ENCODE results near the gene SNX5.

The SNX5 gene

DNA sequence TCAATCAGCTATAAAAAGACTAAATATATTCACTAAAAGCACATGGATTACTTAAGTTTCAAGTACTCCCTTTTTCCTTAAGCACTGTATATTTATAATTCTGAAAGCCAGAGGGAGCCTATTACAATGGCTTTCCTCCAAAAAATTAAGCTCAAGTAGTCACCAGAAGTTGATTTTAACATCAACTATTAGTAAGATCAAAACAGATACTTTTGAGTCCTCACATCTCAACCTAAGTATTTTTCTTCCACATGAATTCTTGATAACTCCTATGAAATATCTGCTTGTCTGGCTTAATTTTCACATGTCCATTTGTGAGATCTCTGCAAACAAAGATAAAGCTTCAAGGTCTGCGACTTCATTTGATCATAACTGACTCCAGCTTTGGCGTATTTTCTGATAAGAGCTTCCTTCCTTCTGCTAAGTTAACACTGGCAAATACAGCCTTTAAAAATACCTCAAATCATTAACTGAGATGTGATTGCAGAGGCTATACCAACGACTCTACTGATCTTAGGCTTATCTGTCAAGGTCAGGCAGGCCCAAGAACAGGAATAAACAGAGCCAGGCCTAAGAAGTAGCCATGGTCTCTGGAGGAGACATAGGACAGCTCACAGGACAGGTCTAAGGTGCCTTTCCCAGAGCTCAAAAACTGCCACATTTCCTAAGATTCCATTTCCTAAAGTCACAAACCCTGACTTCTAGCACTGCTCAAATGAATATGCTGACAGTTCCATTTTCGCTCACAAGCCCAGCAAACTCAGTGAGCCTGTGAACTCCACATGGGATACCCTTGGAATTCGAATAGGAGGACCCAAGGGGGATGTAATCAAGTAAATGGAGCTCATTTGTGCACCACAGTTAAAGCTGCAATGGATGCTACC lies 10.0 kb downstream of the SNX5 start:
- no peak for FAIRE-seq

DNA sequence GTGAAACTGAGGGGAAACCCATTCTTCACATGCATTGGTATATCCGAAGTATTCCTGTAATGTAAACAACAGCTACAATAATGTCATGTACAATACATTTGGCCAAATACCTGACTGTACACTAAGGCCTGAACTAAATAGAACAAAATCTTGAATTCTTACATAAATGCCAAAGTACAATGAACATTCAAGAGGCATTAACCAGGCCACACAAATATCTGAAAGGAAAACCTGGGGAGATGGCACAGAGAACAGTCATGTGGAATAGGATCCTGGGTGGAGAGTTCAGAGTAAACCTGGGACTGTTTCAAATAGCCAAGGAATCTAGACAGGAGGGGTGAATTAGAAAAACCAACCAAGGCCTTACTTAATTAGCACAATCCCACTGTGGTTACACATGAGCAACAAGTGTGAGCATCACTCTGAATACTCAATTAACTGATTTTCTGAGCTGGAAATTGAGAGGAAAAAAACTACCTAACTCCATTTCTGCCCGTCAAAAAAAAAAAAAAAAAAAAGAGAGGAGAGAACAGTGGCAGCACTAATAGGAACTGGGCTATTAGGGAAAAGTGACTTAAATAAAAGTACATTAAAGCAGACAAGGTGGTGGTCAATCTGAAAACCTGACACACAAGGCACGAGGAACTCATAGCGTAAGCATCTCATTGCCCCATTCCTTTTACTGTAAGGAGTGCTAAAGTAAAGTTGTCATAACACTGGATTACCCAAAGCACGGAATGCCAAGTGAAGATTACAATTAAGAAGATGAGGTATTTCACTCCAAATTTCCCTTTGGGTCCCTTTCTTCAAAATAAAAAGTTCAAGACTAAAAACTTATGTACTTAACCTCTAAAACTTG lies 10.9 kb downstream of the SNX5 start:
- FAIRE-seq, result no peak

DNA sequence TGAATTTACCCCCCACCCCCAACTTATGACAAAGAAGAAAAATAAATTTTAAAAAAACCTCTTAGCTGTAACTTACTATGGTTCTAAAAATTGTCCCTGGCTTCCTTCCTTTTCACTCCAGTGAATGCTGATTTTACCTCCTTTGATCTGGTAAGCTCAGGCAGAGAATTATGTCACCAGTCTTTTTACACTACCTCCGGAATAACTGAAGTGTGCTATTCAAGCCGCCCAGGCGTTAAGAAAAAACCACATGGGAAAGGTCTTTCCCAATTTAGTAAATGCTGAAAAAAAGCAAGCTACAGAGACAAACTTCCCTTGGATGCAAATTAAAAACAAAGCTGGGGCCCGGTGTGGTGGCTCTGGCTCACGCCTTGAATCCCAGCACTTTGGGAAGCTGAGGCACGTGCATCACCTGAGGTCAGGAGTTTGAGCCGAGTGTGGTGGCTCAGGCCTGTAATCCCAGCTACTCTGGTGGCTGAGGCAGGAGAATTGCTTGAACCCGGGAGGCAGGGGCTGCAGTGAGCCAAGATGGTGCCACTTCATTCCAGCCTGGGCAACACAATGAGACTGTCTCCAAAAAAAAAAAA lies 12.4 kb downstream of the SNX5 start:
- no peak for FAIRE-seq

DNA sequence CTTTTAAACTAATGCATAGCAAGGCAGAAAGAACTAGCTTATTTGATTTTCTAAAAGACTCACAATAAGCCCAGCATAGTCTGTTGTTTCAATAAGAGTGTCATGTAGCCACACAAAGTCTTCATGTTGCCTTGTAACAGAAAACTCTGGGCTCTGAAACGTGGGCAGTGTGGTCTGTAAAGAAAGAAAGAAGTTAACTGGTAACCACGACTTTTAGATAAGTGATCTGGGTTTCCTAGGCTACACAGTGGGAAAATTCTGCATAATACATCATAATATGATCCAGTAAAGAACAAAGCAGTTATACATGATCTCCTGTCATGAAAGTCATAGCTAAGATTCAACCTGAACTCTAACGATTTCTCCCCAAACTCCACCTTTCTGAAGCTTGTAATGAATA lies 13.3 kb downstream of the SNX5 start:
- no peak for FAIRE-seq

DNA sequence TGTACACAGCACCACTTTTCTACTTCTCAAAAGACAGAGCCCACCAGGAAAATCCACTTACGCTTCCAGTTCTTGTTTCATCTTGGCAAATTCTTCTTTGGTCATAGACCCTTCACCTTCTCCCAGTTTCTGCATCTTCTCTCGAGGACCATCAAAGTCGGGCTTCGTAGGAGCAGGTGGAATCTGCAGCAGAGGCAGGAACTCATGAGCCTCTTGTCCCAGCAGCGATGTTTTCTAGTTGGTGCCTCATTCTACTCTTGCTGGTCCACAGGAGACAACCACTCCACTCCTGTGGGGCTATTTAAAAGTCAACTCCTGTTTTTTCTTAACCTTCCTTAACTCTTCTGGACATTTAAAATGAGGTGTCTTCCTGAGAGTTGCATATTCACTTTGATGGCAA lies 14.7 kb downstream of the SNX5 start:
- no peak for FAIRE-seq

DNA sequence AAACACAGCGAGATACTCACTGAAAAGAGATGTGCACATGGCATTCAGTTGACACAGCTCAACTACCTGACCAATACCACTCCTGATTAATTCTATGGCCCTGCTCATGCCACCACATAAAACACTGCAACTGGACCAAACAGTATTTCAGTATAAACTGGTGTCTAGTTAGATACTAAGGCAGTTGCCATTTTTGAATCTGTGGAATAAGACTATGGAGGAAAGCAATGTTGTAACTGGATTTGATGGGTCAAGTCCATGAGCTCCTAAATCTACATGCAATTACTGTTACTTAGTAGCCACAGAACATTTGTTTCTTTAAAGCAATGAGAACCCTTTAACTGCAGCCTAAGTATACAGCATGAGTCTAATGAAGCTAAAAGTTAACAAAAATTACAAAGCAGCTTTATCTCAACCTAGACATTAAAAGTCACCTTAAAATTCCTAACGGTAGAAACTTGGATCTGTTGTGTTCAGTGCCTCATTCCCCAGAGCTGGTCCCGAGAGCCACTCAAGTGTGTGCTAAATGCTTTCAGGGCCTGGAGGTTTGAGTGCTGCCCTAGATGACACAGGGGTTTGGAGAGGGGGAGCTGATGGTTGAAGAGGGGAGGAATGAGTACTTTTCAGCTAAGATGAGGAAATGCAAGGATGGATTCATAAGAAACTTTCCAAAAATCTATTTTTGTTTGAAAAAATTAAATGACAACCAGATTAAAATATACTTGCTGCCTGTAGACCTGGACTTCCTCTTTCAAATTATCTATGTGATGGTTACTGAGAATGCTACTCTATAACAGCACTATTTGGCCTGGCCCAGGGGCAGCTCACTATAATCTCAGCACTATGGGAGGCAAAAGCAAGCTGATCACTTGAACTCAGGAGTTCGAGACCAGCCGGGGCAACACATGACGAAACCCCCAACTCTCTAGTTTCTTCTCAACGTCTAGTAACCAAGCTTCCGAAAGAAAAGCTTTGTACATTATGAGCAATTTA lies 15.6 kb downstream of the SNX5 start:
- no peak for FAIRE-seq

DNA sequence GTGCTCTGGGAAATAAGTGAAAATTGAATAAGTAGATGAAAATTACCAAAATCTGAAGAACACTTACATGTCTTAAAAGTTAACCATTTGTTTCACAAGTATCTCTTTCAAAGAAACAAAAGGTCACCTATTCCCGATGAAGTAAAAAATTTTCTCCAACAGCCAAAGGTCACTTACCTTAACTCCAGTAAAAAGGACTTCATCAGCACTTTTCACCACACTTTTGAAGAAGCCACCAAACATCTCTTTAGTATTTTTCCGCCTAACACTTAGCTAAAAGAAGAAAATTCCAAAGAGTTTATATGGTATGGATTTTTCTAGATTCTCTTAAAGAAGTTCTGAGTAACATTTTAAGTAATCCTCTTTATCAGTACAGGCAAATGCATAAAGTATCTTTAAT lies 17.3 kb downstream of the SNX5 start:
- FAIRE-seq, result no peak

DNA sequence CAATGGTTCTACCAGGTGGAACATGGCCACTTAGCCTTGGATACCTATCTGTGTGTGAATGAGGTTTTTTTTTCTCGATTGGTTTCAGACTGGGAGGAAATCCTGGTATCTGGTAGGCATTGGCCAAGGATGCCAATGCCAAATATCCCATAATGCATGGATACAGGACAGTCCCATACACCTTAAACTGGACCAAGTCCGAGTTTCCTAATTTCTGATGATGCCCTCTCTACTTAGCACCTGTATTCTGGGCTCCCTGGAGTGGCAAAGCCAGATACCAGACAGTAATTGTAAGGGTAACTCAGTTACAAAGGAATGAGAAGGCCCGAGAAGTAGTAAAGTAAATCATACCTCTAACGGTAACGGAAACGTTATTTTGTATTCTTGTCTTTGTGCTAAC lies 17.9 kb downstream of the SNX5 start:
- no peak for FAIRE-seq

DNA sequence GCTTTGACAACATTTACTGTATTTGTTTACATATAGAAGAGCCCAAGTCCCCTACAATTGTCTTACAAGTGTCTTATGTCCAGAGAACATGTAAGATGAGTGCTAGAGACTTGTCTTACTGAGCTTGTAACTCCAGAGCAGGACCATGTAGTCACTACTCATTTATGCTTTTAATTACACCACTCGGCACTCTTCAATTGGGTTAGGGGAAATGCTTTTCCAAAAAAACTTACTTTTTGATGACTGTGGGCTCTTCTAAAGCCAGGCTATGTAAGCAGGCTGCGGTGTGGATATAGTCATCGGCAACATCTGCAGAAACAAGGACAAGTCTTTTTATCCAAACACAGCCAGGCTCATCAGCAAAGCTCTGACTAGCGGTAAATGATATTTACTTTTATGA lies 18.7 kb downstream of the SNX5 start:
- FAIRE-seq, result no peak

DNA sequence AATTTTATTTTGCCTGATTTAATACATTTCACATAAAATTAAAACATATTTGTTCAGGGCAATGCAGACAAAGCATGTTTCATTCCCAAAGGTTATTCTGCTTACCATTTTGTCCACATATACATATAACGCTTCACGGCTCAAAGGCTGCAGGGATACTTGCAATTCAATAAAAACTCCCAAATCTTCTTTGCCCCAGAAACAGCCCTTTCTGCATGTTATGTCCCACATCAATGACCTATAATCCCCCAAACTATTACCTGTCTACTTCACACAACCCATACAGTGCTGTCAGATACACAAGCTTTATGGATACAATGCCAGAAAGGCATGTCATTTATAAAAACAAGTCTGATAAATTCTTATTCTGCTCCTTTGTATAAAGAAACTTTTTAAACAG lies 20.2 kb downstream of the SNX5 start:
- FAIRE-seq, result no peak

DNA sequence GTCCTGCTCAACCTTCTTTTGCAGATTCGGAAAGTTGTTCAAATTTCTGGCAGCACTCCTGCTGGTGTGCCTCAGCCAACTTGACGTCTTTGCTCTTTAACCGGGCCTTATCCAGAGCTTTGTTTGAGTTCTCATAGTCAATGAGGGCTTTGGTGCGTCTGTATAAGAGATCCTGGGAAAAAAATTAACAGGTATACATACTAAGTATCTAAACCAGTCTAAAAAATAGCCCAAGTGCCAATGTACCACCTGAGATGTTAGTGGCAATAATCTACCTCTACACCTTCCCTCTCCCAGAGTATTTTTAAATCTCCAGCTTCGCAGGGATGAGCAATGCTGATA lies 21.1 kb downstream of the SNX5 start:
- FAIRE-seq, result no peak

DNA sequence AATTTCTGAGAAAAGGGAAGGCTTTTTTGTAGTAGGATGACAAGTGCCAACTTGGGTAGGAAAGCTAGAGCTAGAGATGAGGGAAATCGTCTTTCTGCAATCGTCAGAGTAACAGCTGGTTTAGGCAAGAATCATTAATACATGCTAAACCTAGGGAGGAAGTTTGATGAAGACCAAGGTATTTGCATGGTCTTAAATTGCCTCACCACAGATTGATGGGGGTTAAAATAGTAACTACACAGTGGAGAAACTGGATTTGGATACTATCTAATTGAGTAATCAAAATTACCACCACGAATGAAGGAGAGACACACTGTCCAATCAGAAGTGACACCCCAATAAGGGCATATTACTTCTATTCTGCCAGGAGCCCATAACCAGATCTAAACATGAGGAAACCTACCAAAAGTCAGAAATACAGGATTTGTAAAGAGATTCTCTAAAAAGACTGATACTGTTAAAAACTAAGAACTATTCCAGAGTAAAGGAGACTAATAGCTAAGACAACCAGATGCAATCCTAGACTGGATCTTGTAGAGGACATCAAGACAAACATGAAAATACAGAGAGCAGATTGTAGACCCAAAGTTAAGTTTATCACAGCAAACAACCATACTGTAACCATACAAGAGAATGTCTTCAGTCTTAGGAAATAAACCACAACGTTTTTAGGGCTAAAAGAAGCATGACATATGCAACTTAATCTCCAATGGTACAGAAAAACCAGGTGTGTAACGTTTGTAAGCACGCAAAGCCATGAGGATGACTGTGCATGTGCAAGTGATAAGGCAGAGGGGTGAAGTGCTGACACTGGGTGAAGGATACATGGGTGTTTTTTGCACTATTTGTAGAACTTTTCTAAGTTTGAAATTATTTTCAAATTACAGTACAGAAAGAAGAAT lies 21.8 kb downstream of the SNX5 start:
- no peak for FAIRE-seq

DNA sequence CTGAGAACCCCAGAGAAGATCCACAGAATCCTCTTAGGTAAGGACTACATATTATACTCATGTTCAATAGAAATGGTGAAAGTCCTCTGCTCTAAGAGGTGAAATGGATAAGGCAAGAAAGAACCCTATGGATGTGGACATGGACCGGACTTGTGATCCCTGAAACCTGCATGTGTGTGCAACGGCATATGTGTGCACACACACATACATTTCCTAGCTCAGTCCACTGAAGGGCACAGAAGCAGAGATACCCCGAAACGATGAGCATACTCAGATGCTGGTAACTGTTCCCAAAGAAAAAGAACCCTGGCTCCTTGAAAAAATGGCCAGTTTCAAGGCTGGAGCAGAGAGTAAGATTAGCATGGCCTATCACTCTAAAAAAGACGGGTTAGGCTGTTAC lies 22.6 kb downstream of the SNX5 start:
- FAIRE-seq, result no peak

DNA sequence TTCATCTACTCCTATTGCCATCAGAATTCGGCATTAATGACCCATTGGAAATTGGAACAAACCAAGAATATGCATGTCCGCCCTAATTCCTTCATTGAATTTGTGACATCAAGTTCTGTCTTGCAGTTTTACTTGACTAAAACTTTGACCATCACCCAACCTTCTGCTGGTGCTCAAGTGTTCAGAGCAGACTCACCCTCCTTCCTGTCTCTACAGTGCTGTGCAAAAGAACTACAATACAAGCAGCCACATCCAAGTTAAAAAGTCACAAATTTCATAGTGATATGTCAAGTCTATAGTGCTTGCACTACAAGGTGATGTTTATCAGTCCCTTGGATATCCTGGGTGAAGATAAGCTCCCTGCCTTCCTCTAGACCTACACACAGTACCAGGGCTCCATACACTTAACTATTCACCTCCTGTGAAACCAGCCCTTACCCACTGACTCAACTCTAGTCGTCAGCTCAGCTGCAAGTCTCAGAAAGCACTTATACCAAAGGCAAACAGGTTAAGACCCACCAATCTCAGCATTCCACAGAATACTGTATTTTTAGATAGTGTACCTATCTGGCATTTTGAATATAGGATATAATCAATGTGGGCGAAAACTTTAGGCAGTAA lies 23.6 kb downstream of the SNX5 start:
- FAIRE-seq, result no peak

DNA sequence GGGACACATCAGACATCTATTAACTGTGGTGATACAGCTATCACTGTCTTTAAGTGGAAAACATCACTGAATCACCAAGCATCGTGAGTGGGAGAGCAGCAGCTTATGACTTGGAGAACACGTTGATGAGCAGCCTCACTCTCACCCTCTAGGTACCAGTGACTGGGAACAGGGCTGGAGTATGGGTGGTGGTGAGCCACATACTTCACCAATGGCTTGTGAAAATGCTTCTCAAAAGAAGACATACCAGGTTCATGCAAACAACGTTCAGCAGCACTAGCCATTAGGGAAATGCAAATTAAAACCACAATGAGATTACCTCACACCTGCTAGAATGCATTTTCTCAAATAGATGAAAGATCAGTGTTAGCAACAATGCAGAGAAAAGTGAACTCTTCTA lies 25.3 kb downstream of the SNX5 start:
- no peak for FAIRE-seq

DNA sequence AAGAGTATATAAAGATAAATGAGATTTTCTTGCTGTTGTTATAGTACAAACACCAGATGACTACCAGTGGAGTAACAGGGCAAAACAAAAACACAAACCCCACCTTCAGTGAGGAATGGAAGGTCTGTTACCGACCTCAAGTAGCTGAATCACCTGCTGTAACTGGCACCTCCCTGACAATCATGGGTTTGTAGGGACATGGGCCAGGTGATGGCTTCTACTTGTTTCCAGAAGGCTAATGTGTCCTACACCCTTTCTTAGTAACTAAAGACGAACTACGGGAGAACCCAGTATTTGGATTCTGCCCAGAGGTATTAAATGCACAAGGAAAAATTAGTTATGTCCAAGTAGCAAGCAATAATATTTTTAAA lies 26.8 kb downstream of the SNX5 start:
- no peak for FAIRE-seq

DNA sequence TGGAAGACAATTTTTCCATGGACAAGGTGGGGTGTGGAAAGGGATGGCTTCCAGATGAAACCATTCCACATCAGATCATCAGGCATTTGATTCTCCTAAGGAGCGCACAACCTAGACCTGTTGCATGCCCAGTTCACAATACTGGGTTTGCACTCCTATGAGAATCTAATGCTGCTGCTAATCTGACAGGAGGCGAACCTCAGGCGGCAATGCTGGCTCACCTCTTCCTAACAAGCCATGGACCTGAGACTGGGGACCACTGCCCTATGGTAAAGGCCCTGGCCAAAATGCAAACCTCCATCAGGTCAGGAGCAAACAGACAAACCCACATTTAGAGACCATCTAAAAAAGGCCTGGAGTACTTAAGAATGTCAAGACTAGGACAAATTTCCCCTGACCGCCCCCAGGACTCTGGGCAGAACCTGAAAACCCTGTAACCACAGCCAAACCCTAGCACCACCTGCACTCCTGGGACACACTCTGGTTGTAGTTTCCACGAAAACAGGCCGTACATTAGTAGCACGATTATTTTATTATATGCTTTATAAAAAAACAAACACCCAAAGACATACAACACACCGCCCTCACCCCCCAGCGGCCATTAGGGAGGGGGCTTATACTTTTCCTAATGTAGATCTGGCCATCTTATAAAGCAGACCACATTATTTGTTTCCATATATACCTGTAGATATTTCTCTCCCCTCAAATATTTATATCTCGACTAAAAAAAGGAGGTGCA lies 27.3 kb downstream of the SNX5 start:
- no peak for FAIRE-seq

DNA sequence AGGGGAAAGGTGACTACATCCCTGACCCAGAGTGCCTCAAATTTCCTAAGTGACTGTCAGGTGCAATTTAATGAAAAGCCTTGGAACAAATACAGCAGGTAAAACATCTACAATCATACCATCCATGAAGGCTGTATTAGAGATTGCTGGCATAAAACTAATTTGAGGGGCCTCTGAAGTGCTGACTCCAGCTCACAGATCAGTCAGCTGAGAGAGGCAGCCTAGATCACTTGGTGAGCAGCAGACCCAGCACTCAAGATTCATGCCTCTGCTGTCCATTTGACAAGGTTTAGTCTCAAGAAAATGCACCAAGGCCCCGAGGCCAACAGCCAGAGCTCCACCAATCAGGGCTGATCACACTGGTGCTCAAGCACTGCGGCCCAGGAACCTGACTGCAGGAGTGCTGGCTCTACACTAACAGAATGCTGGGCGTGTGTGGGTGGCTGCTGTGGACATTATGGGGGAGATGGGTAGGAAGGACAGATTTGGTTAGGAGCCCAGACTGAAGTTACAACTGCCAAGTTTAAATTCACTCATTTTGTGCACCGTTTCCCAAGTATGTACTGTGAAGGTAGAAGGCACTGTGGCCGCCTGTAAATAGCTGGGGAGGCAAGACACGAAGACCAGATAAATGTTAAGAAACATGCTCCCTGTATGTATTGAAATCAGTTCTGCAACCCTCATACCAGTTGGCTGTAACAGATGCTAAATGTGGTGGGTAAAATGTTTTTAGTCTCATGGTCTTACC lies 28.2 kb downstream of the SNX5 start:
- no peak for FAIRE-seq

DNA sequence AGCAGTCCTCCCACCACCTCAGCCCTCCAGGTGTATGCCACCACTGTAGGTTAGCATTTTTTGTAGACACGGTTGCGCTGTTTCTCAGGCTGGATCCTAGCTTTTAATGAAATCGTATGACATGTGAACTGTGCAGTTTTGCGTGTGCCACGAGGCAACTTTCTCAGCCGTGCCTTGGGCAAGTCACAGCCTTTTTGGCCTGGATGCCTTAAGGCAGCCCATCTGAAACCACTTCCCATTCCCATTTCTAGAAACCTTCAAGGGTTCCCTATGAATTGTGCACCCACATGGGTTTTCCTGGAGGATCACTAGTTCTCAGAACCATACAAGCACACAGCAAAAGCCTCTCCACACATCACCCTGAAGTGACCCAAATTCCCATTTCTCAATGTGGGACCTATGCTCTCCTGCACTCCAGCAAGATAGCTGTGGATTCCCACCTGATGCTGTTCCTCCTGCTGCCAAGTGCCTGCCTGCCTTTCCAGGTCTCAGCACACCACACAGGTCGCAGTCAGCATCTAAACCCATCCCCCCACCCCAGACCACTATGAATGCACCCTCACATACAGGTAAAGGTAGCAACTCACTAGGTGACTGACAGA lies 28.9 kb downstream of the SNX5 start:
- no peak for FAIRE-seq

Data from islet of Langerhans (tissue), 1 donor.